ENCODE measurements around the gene KCNK17. TPM values are rescaled to one million over a fixed set of nuclear protein-coding genes. Genes with fewer than 3 reads are reported as not detected.

Gene KCNK17
- total RNA-seq, 1 experiment from 2014 or later, result 1.2 TPM

- H3K14ac ChIP-seq (ENCODE audit: insufficient read depth, low read length), result no peak overlapping the region
- H3K9ac ChIP-seq (ENCODE audit: extremely low read depth, insufficient read length, low read length), result no peak overlapping the region
- H3K27me3 ChIP-seq (ENCODE audit: insufficient read depth, low read length), result no peaks in the 10 kb centered on the region
- no peak overlapping the region for H3K4ac ChIP-seq (ENCODE audit: low read depth, low read length)
- Mint-ChIP-seq H3K27ac (no peak overlapping the region; a peak in 1 of 7 replicates), H3K27me3 (ENCODE audit: low read depth) (peaks cover 1% of the 10 kb centered on the region; the same call in 1 of the 2 replicates), H3K4me1 (peaks cover 15 to 20% of the 10 kb centered on the region in 2 experiments), H3K36me3 (ENCODE audit: insufficient read depth in 1 of 3, low read depth in 3 of 3) (peaks cover 0 to 5% (median 0%) of the 10 kb centered on the region in 3 experiments; a peak in 1 of 7 replicates), H3K4me3 (no peak overlapping the region), H3K9me3 (peaks cover 0 to 4% of the 10 kb centered on the region in 2 experiments; a peak in 3 of 5 replicates)
- H2BK12ac ChIP-seq (ENCODE audit: insufficient read length, low read depth, low read length), result no peak overlapping the region
- no peak overlapping the region for H3K56ac ChIP-seq (ENCODE audit: insufficient read length, low read depth, low read length)
- no peak overlapping the region for H3T11ph ChIP-seq (ENCODE audit: low read length)
- H4K8ac ChIP-seq (replicated peaks; ENCODE audit: insufficient read length, low read depth, low read length), result no peak overlapping the region
- H3K23ac ChIP-seq (ENCODE audit: insufficient read length, low read depth, low read length), result no peak overlapping the region
- no peak overlapping the region for H2BK5ac ChIP-seq (ENCODE audit: insufficient read length, low read length)
- no peaks in the 10 kb centered on the region for H3K79me2 ChIP-seq (ENCODE audit: insufficient read depth, low read length)
- no peak overlapping the region for H4K5ac ChIP-seq (ENCODE audit: insufficient read length, low read depth, low read length)
- no peak overlapping the region for H2BK15ac ChIP-seq (ENCODE audit: low read depth, low read length)
- no peak overlapping the region for H3K27ac ChIP-seq (ENCODE audit: insufficient read length, low read depth, low read length)
- H2AFZ ChIP-seq (ENCODE audit: low read length), result no peak overlapping the region
- H3K23me2 ChIP-seq (ENCODE audit: insufficient read length, low read depth, low read length, poor library complexity, severe bottlenecking), result no peaks in the 10 kb centered on the region
- H3K9me3 ChIP-seq (ENCODE audit: control insufficient read depth, low read depth, low read length), result no peaks in the 10 kb centered on the region
- H4K91ac ChIP-seq (ENCODE audit: insufficient read length, low read depth, low read length), result no peak overlapping the region
- H4K20me1 ChIP-seq (ENCODE audit: control insufficient read depth, insufficient read depth, insufficient read length), result no peaks in the 10 kb centered on the region
- no peaks in the 10 kb centered on the region for H3K79me1 ChIP-seq (ENCODE audit: insufficient read depth, low read depth, low read length, poor library complexity, severe bottlenecking)
- no peak overlapping the region for H2BK20ac ChIP-seq (ENCODE audit: low read depth, low read length, poor library complexity, severe bottlenecking)
- no peak for DNase-seq
- TF ChIP-seq, protein P1, sequence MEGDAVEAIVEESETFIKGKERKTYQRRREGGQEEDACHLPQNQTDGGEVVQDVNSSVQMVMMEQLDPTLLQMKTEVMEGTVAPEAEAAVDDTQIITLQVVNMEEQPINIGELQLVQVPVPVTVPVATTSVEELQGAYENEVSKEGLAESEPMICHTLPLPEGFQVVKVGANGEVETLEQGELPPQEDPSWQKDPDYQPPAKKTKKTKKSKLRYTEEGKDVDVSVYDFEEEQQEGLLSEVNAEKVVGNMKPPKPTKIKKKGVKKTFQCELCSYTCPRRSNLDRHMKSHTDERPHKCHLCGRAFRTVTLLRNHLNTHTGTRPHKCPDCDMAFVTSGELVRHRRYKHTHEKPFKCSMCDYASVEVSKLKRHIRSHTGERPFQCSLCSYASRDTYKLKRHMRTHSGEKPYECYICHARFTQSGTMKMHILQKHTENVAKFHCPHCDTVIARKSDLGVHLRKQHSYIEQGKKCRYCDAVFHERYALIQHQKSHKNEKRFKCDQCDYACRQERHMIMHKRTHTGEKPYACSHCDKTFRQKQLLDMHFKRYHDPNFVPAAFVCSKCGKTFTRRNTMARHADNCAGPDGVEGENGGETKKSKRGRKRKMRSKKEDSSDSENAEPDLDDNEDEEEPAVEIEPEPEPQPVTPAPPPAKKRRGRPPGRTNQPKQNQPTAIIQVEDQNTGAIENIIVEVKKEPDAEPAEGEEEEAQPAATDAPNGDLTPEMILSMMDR (conservative IDR thresholded peaks at IDR 0.05), result no peak
- H2BK120ac ChIP-seq (ENCODE audit: low read depth, low read length, poor library complexity, severe bottlenecking), result no peak overlapping the region
- WGBS (ENCODE audit: extremely low coverage, insufficient read length, low lambda C conversion rate), result no CpG with 5 or more reads among the region's 15 CpGs
- H2AK5ac ChIP-seq (ENCODE audit: insufficient read length, low read length), result no peak overlapping the region
- H3K4me1 ChIP-seq (ENCODE audit: insufficient read depth, low read length), result no peaks in the 10 kb centered on the region
- no peak overlapping the region for H3K4me2 ChIP-seq (ENCODE audit: insufficient read depth, insufficient read length, low read length)
- H3K18ac ChIP-seq (ENCODE audit: insufficient read length, low read depth, low read length), result no peak overlapping the region
Observed at GRCh38 chr6:39348740-39349139, 34.5 kb upstream of the KCNK17 start.

Data from H9 (cell line).